Lung (tissue), 12 donors: ENCODE measurements around the gene OR2W1. TPM values are rescaled to one million over a fixed set of nuclear protein-coding genes. Genes with fewer than 3 reads are reported as not detected.

Source experiments
- ATAC-seq: fragments of 200-7000 bp; cut with Tn5 transposase; one replicate; pipeline ENCODE4 v1.9.1; 2020; ENCODE audit warnings: moderate number of reproducible peaks; ENCODE audit not compliant: insufficient read depth, low FRiP score
- DNase-seq, 3 donors: peaks; one replicate each; pipeline ENCODE4 v3.0.0-alpha.2; 2013 to 2017
- H3K27ac ChIP-seq, 2 donors: one replicate each; pipeline ENCODE4 v1.5.1; 2013; ENCODE audit warnings: mild to moderate bottlenecking in 2 of 2, moderate library complexity in 2 of 2, control low read depth in 1 of 2, inconsistent platforms in 1 of 2, low read depth in 1 of 2, low read length in 1 of 2
- H3K27me3 ChIP-seq, 3 donors: one replicate each; pipeline ENCODE4 v1.5.1; 2013; ENCODE audit warnings: low read length in 2 of 3; ENCODE audit not compliant: control insufficient read depth in 3 of 3, insufficient read depth in 3 of 3
- H3K36me3 ChIP-seq, 4 donors: one replicate each; pipeline ENCODE4 v1.5.1; 2013; ENCODE audit warnings: low read length in 4 of 4, mild to moderate bottlenecking in 1 of 4, moderate library complexity in 1 of 4; ENCODE audit not compliant: control insufficient read depth in 4 of 4, insufficient read depth in 4 of 4
- H3K4me1 ChIP-seq, 5 donors: one replicate each; pipeline ENCODE4 v1.5.1; 2013; ENCODE audit warnings: low read length in 5 of 5, mild to moderate bottlenecking in 2 of 5, moderate library complexity in 1 of 5; ENCODE audit not compliant: control insufficient read depth in 5 of 5, insufficient read depth in 5 of 5
- H3K4me3 ChIP-seq: one replicate; pipeline ENCODE4 v1.5.1; 2013; ENCODE audit warnings: mild to moderate bottlenecking, control low read depth, moderate library complexity
- H3K9ac ChIP-seq, 2 donors: one replicate each; pipeline ENCODE4 v1.5.1; 2013; ENCODE audit warnings: low read length in 2 of 2, control low read depth in 1 of 2; ENCODE audit not compliant: insufficient read depth in 1 of 2
- H3K9me3 ChIP-seq, 4 donors: one replicate each; pipeline ENCODE4 v1.5.1; 2013; ENCODE audit warnings: low read length in 3 of 4, mild to moderate bottlenecking in 1 of 4, moderate library complexity in 1 of 4; ENCODE audit not compliant: control insufficient read depth in 4 of 4, insufficient read depth in 3 of 4
- CTCF ChIP-seq: IDR thresholded peaks from 2 replicates; pipeline ENCODE4 v1.5.1; 2012; ENCODE audit warnings: mild to moderate bottlenecking; ENCODE audit errors: control extremely low read depth, extremely low read depth
- WGBS, 2 donors: extraction: QIAGEN DNeasy Blood & Tissue Kit; methylation state at CpG; one replicate each; pipeline ENCODE4 v1.1.7; 2013; 5-methylcytosine and 5-hydroxymethylcytosine counted together
- polyA plus RNA-seq, 2 donors: library from polyadenylated mRNA; stranded (reverse); fragments of 200-250 nt; gene quantifications; one replicate each; pipeline ENCODE4 v1.2.1, GENCODE V29; 2013
- total RNA-seq, 2 donors: library from RNA; depleted of rRNA in 1 of 2; stranded (reverse); fragments of >200 nt in 1 of 2; gene quantifications; one replicate each; pipeline ENCODE4 v1.2.1, GENCODE V29; 2014 to 2021
- donor health status: control.
- donor health status: control.
- donor health status: Bipolar disorder and iron deficiency.
- donor health status: healthy.
- donor health status: DM: yes; HTN: yes; CAD: no.

Gene OR2W1
- total and polyA plus RNA-seq, 4 donors, result not detected

DNA sequence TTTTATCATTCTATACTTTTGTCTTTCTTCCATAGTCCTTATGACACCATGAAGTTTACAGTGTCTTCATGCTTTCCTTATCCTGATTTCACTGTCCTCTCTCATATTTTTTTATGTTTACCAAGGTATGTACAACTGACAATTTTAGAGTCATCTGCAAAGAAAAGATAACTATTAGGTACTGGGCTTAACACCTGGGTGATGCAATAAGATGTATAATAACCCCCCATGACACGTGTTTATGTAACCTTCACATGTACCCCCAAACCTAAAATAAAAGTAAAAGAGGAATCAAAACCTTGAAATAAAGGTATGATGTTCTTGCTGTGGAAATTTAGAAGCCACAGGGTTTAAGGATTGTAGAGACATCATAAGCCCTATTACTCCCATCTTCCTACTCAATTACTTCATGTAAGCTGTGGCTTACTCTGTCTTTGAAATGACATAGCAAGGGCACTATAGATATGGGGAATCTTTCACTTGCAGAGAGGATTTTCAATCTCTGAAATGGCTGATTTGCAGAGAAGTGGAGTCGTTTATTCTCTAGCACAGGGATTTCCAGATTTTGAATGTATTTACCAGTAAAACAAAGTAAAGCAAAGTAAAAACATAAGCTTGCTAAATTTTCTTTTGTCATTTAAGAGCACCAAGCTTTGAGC lies 18.9 kb downstream of the OR2W1 start:
- Histone ChIP-seq H3K4me1 (no peaks in the 10 kb centered on the region), H3K27me3 (peaks cover 3 to 18% (median 4%) of the 10 kb centered on the region in 3 donors), H3K9me3 (peaks cover 0 to 3% (median 0%) of the 10 kb centered on the region in 4 donors), H3K36me3 (no peaks in the 10 kb centered on the region), H3K4me3 (no peak overlapping the region), H3K27ac (no peak overlapping the region), H3K9ac (no peak overlapping the region)
- TF ChIP-seq CTCF, result no peak
- DNase-seq (no peak), ATAC-seq (no peak)
- 44 to 59% methylated on average over 2 of the region's 2 CpGs for WGBS, 2 donors

GRCh38 chr6:29021434-29021833 lies 23.5 kb downstream of the OR2W1 start:
- ATAC-seq, result no peak
- no peak for DNase-seq
- no peak overlapping the region for H3K27ac ChIP-seq
- 78 to 81% methylated on average over 2 of the region's 2 CpGs for WGBS, 2 donors
- no peak overlapping the region for H3K4me3 ChIP-seq
- peaks cover 3 to 9% (median 4%) of the 10 kb centered on the region in 3 donors for H3K27me3 ChIP-seq
- peaks cover 0 to 3% (median 0%) of the 10 kb centered on the region in 5 donors for H3K4me1 ChIP-seq
- TF ChIP-seq CTCF, result no peak
- no peaks in the 10 kb centered on the region for H3K36me3 ChIP-seq
- no peak overlapping the region for H3K9ac ChIP-seq
- H3K9me3 ChIP-seq, result peaks cover 0 to 3% (median 0%) of the 10 kb centered on the region in 4 donors

GRCh38 chr6:29019629-29020028 lies 25.3 kb downstream of the OR2W1 start:
- WGBS, 2 donors, result 66 to 76% methylated on average over 2 of the region's 2 CpGs
- no peak for TF ChIP-seq CTCF
- no peak overlapping the region for H3K27ac ChIP-seq
- H3K27me3 ChIP-seq, result peaks cover 3 to 5% (median 4%) of the 10 kb centered on the region in 3 donors
- H3K36me3 ChIP-seq, result no peaks in the 10 kb centered on the region
- H3K9me3 ChIP-seq, result peaks cover 0 to 6% (median 0%) of the 10 kb centered on the region in 4 donors
- DNase-seq (no peak), ATAC-seq (no peak)
- H3K4me1 ChIP-seq, result peaks cover 0 to 4% (median 0%) of the 10 kb centered on the region in 5 donors
- no peak overlapping the region for H3K9ac ChIP-seq
- H3K4me3 ChIP-seq, result no peak overlapping the region
